HTERT RPE-1 (cell line): ENCODE results near the gene NR1I3.
"Not testable (repeated sequence)": the region's sequence is repeated elsewhere in the genome, so short reads cannot be mapped to it uniquely, and the experiment has no call there.

ENCODE experiments used
- in situ Hi-C: fragments of 300-500 bp; cut with MboI; formaldehyde crosslinking; loops from 4 replicates; pipeline ENCODE4 v1.14.3; 2020; ENCODE audit warnings: low sequenced_read_pairs

Gene NR1I3

GRCh38 chr1:161238039-161238473, at the start of gene NR1I3:
TSS of gene NR1I3 (minus strand) at chr1:161238203. CDS start at chr1:161236565, 1,638 bp downstream.
- in situ Hi-C loops: no loop called here

- in situ Hi-C loops: no loop called here
These were observed 49.6 kb upstream of the NR1I3 start for GRCh38 chr1:161287482-161288054.

GRCh38 chr1:161285521-161285920, 47.5 kb upstream of the NR1I3 start:
- in situ Hi-C loops: no loop called here

- in situ Hi-C loops: no loop called here
These were observed 47.1 kb upstream of the NR1I3 start for GRCh38 chr1:161285113-161285512.

GRCh38 chr1:161282991-161283390, 45.0 kb upstream of the NR1I3 start:
- in situ Hi-C loops: no loop called here

- in situ Hi-C loops: no loop called here
These were observed 36.9 kb upstream of the NR1I3 start for GRCh38 chr1:161274874-161275273.

GRCh38 chr1:161273402-161273801, 35.4 kb upstream of the NR1I3 start:
- in situ Hi-C loops: no loop called here

GRCh38 chr1:161267321-161267720, 29.3 kb upstream of the NR1I3 start:
- in situ Hi-C loops: no loop called here

- in situ Hi-C loops: no loop called here
These were observed 28.8 kb upstream of the NR1I3 start for GRCh38 chr1:161266836-161267235.

- in situ Hi-C loops: no loop called here
These were observed 28.2 kb upstream of the NR1I3 start for GRCh38 chr1:161266202-161266601.

- in situ Hi-C loops: no loop called here
These were observed 27.3 kb upstream of the NR1I3 start for GRCh38 chr1:161265305-161265704.

- in situ Hi-C loops: no loop called here
These were observed 23.5 kb upstream of the NR1I3 start for GRCh38 chr1:161261261-161262235.

GRCh38 chr1:161260376-161261260, 22.6 kb upstream of the NR1I3 start:
- in situ Hi-C loops: no loop called here

GRCh38 chr1:161259765-161260164, 21.8 kb upstream of the NR1I3 start:
- in situ Hi-C loops: no loop called here

- in situ Hi-C loops: no loop called here
These were observed 21.3 kb upstream of the NR1I3 start for GRCh38 chr1:161259345-161259702.

GRCh38 chr1:161258439-161259344, 20.7 kb upstream of the NR1I3 start, which contains the start of gene PCP4L1:
TSS of gene PCP4L1 (plus strand) at chr1:161258745. CDS start at chr1:161258975, 230 bp downstream.
- in situ Hi-C loops: no loop called here

GRCh38 chr1:161257109-161257508, 19.1 kb upstream of the NR1I3 start:
- in situ Hi-C loops: not testable (repeated sequence)

GRCh38 chr1:161255955-161256520, 18.0 kb upstream of the NR1I3 start:
- in situ Hi-C loops: not testable (repeated sequence)

GRCh38 chr1:161255302-161255701, 17.3 kb upstream of the NR1I3 start:
- in situ Hi-C loops: not testable (repeated sequence)

- in situ Hi-C loops: no loop called here
These were observed 13.6 kb upstream of the NR1I3 start for GRCh38 chr1:161251579-161251978.
